OCI-LY7 (cell line): ENCODE results near the gene TMEM238L. TPM values are rescaled to one million over a fixed set of nuclear protein-coding genes. Genes with fewer than 3 reads are reported as not detected.

Source experiments
- BruUV-seq: library from RNA; stranded (reverse); fragments of 400-500 nt; replicated peaks from 2 replicates; lab custom pipeline; 2021; lab: Mats Ljungman, UMichigan
- CTCF ChIA-PET: fragments of 300-600 bp; sonication (Branson Sonifier 250); formaldehyde crosslinking; loops from one replicate; lab custom pipeline; 2022; ENCODE audit warnings: antibody characterized with exemption; ENCODE audit not compliant: unreplicated experiment; lab: Charles Lee
- POLR2A ChIA-PET: fragments of 300-600 bp; sonication (Branson Sonifier 250); formaldehyde crosslinking; loops from one replicate; lab custom pipeline; 2022; ENCODE audit warnings: antibody characterized with exemption; lab: Charles Lee
- DNase-seq: peaks from one replicate; pipeline ENCODE4 v3.0.0-alpha.2; 2015; ENCODE audit warnings: low spot score
- H2AFZ ChIP-seq: fragments of 200-600 bp; sonication (generic), shearing (Covaris generic); 2 replicates; pipeline ENCODE4 v1.6.1; 2014; ENCODE audit warnings: mild to moderate bottlenecking, antibody characterized with exemption, low read length, moderate library complexity
- H3K27ac ChIP-seq: fragments of 200-600 bp; sonication (generic); 2 replicates; pipeline ENCODE4 v1.5.1; 2014; ENCODE audit warnings: mixed run types, low read depth, mild to moderate bottlenecking, moderate library complexity, low read length, inconsistent platforms; ENCODE audit not compliant: poor library complexity, severe bottlenecking
- H3K36me3 ChIP-seq: fragments of 200-600 bp; sonication (generic); 2 replicates; pipeline ENCODE4 v1.6.1; 2014; ENCODE audit warnings: mild to moderate bottlenecking, antibody characterized with exemption, low read length, moderate library complexity, mixed read lengths; ENCODE audit not compliant: insufficient read depth
- H3K4me1 ChIP-seq: fragments of 200-600 bp; sonication (generic); 2 replicates; pipeline ENCODE4 v1.5.1; 2014; ENCODE audit warnings: mild to moderate bottlenecking, low read length; ENCODE audit not compliant: insufficient read depth, poor library complexity, severe bottlenecking
- H3K4me2 ChIP-seq: fragments of 200-600 bp; sonication (generic); 2 replicates; pipeline ENCODE4 v1.6.1; 2014; ENCODE audit warnings: mild to moderate bottlenecking, low read length
- H3K4me3 ChIP-seq: fragments of 200-600 bp; sonication (generic); 2 replicates; pipeline ENCODE4 v1.5.1; 2014; ENCODE audit warnings: mild to moderate bottlenecking, low read depth, low read length; ENCODE audit not compliant: poor library complexity, severe bottlenecking
- H3K79me2 ChIP-seq: fragments of 200-600 bp; sonication (generic); 2 replicates; pipeline ENCODE4 v1.6.1; 2016; ENCODE audit warnings: low read depth, mild to moderate bottlenecking, low read length, moderate library complexity, mixed read lengths; ENCODE audit not compliant: insufficient read depth
- H3K9me2 ChIP-seq: fragments of 200-600 bp; sonication (generic); 2 replicates; pipeline ENCODE4 v1.6.1; 2016; ENCODE audit warnings: mild to moderate bottlenecking, low read length, mixed read lengths; ENCODE audit not compliant: insufficient read depth
- H3K9me3 ChIP-seq: fragments of 200-600 bp; sonication (generic); 2 replicates; pipeline ENCODE4 v1.6.1; 2014; ENCODE audit warnings: mild to moderate bottlenecking, mixed run types, low read length, mixed read lengths
- H4K20me1 ChIP-seq: fragments of 200-600 bp; sonication (generic); 2 replicates; pipeline ENCODE4 v1.6.1; 2014; ENCODE audit warnings: mild to moderate bottlenecking, antibody characterized with exemption, low read length, moderate library complexity, mixed read lengths; ENCODE audit not compliant: insufficient read depth
- EZH2phosphoT487 ChIP-seq: fragments of 200-600 bp; sonication (generic); IDR thresholded peaks from 2 replicates; pipeline ENCODE4 v1.6.1; 2018; ENCODE audit warnings: low read depth, borderline replicate concordance, mild to moderate bottlenecking, mixed run types, antibody characterized with exemption, low read length, moderate library complexity, mixed read lengths
- intact Hi-C: fragments of 100-400 bp; cut with micrococcal nuclease; formaldehyde crosslinking; loops from one replicate; pipeline ENCODE4 v1.10.0; 2022; ENCODE audit not compliant: unreplicated experiment
- total RNA-seq, 2 experiments: library from RNA; depleted of rRNA in 1 of 2; stranded (reverse); fragments of >200 nt in 1 of 2; shearing (Covaris generic) in 1 of 2; gene quantifications; 2 replicates each; pipeline ENCODE4 v1.2.3, GENCODE V29; 2014 to 2022
- TF ChIP-seq, protein P1 (sequence below): fragments of 200-600 bp; sonication (generic); conservative IDR thresholded peaks from 2 replicates; pipeline ENCODE4 v1.5.1; 2014; ENCODE audit warnings: mild to moderate bottlenecking, antibody characterized with exemption, low read length, moderate library complexity, mixed read lengths

The TMEM238L gene
- total RNA-seq, 2 experiments from 2014 or later, result not detected

DNA sequence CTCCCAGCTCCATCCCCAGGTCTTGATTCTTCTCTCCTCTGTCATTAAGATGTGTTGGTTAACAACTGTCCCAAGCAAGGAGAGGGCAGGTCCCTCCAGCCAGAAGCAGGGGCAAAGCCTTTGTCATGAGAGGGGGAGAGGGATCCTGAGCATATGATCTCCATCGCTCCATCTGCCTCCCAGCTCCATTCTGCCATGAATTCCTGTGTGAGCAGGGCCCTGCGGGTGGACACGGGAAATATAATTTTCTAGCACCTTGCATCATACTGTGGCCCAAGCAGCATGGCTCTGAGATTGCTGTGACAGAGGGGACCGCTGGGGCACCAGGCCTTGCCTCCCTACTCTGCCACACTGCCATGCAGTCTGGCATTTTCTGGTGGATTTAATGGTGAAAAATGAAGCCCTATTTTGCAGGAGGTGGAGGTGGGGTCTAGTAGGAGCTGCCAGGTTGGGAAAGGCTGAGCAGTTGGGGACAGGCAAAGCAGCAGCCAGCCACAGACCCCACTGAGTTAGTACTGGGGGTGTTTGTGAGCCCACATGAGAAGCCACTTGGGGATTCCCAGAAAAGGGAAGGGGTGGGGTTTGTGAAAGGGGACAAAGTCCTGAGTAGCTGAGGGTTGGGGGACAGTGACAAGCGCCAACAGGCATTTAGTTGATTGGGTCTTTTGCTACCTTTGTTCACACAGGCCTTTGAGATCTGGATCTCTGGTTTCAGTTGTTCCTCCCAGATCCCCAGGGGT lies 16.4 kb downstream of the TMEM238L start:
- intact Hi-C loops, result no loop called here
- Histone ChIP-seq H3K27ac (no peak overlapping the region), H3K4me2 (no peak overlapping the region), H3K36me3 (no peaks in the 10 kb centered on the region), H3K9me2 (no peaks in the 10 kb centered on the region), H3K4me1 (no peaks in the 10 kb centered on the region), H3K79me2 (no peaks in the 10 kb centered on the region), H3K4me3 (no peak overlapping the region), H3K9me3 (no peaks in the 10 kb centered on the region), H2AFZ (no peak overlapping the region), H4K20me1 (no peaks in the 10 kb centered on the region)
- TF ChIP-seq EZH2phosphoT487, result no peak
- TF ChIP-seq, protein P1, sequence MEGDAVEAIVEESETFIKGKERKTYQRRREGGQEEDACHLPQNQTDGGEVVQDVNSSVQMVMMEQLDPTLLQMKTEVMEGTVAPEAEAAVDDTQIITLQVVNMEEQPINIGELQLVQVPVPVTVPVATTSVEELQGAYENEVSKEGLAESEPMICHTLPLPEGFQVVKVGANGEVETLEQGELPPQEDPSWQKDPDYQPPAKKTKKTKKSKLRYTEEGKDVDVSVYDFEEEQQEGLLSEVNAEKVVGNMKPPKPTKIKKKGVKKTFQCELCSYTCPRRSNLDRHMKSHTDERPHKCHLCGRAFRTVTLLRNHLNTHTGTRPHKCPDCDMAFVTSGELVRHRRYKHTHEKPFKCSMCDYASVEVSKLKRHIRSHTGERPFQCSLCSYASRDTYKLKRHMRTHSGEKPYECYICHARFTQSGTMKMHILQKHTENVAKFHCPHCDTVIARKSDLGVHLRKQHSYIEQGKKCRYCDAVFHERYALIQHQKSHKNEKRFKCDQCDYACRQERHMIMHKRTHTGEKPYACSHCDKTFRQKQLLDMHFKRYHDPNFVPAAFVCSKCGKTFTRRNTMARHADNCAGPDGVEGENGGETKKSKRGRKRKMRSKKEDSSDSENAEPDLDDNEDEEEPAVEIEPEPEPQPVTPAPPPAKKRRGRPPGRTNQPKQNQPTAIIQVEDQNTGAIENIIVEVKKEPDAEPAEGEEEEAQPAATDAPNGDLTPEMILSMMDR, result no peak
- ChIA-PET CTCF (no interaction called here), POLR2A (interaction anchor here (0.6 to 1.5 kb wide), 2 partner anchors 46 to 164 kb away, joined by 3 read pairs; no protein-coding TSS in a partner anchor)
- no TSS peak for BruUV-seq
- DNase-seq, result no peak

DNA sequence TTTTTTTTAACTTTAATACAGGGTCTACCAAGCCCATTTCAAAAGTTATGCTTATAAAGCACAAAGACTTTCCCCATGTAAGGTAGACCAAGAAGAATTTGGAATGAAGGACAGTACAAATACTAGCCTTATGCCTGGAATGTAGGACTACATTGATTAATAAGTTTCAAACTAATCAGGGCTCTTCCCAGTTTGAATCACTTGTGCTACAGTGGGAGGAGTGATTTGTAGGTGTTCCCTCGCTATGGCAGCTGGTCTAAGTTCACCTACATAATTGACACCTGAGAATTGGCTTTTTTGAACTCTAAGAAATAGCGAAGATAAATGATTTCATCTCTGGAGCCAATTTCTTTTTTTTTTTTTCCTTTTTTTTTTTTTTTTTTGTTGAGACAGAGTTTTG lies 18.6 kb downstream of the TMEM238L start:
- no peak overlapping the region for H3K4me2 ChIP-seq
- CTCF ChIA-PET, result no interaction called here
- no peaks in the 10 kb centered on the region for H3K79me2 ChIP-seq
- POLR2A ChIA-PET, result no interaction called here
- intact Hi-C loops, result no loop called here
- no peak overlapping the region for H3K4me3 ChIP-seq
- H3K9me2 ChIP-seq, result no peaks in the 10 kb centered on the region
- H3K9me3 ChIP-seq, result no peaks in the 10 kb centered on the region
- no peak for DNase-seq
- TF ChIP-seq, protein P1, result no peak
- no peak for TF ChIP-seq EZH2phosphoT487
- no TSS peak for BruUV-seq
- no peaks in the 10 kb centered on the region for H3K4me1 ChIP-seq
- H3K27ac ChIP-seq, result no peak overlapping the region
- no peaks in the 10 kb centered on the region for H3K36me3 ChIP-seq
- H2AFZ ChIP-seq, result no peak overlapping the region
- no peaks in the 10 kb centered on the region for H4K20me1 ChIP-seq

DNA sequence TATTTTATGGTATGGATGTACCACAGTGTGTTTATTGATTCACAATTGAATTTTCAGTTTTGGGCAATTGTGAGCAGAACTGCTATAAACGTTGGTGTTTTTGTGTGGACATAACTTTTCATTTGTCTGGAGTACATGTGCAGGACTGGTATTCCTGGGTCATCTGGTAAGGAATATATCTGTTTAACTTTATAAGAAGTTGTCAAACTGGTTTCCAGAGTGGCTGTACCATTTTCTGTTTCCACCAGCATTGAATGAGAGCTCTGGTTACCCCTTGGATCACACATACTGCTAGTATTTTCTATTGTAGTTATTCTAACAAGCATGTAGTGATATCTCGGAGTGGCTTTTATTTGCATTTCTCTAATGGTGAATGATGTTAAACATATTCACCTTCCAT lies 24.3 kb downstream of the TMEM238L start:
- Histone ChIP-seq H3K4me1 (no peaks in the 10 kb centered on the region), H3K27ac (no peak overlapping the region), H3K9me3 (no peaks in the 10 kb centered on the region), H3K4me2 (no peak overlapping the region), H3K36me3 (no peaks in the 10 kb centered on the region), H3K79me2 (no peaks in the 10 kb centered on the region), H2AFZ (no peak overlapping the region), H3K4me3 (no peak overlapping the region), H3K9me2 (no peaks in the 10 kb centered on the region), H4K20me1 (no peaks in the 10 kb centered on the region)
- BruUV-seq, result no TSS peak
- CTCF ChIA-PET, result no interaction called here
- POLR2A ChIA-PET, result no interaction called here
- intact Hi-C loops, result no loop called here
- DNase-seq, result no peak
- no peak for TF ChIP-seq EZH2phosphoT487
- TF ChIP-seq, protein P1, result no peak
